GM18861 (cell line): ENCODE data around the gene NDP.

Experiments used
- ATAC-seq: cut with Tn5 transposase; IDR thresholded peaks from one replicate; pipeline ENCODE4 v1.9.1; 2021; ENCODE audit not compliant: unreplicated experiment

Gene NDP

GRCh38 chrX:43973249-43974099 lies at the start of gene NDP:
Gene NDP (minus strand): TSS chrX:43973390. CDS start chrX:43958645, 14,745 bp downstream.
- ATAC-seq = no peak

DNA sequence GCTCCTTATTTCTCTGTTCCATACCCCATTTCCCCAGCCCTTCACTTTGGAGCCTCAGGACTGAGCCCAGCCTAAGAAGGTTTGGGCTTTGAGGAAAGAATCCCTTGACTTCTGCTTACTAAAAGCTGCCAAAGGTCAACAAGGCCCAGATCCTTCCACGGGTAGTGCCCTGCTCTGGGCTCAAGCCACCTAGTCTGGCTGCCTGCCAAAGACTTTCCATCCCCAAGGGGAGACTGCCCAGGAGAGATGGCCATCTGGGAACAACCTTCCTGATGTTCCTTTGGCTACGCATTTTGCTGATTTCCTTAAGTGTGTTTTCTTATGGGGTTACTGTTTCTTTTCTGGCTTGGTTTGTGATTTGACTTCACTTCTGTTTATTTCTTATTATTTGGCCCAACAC lies 49.8 kb upstream of the NDP start:
- ATAC-seq = no peak

GRCh38 chrX:44020693-44021092 lies 47.5 kb upstream of the NDP start:
- no peak for ATAC-seq

DNA sequence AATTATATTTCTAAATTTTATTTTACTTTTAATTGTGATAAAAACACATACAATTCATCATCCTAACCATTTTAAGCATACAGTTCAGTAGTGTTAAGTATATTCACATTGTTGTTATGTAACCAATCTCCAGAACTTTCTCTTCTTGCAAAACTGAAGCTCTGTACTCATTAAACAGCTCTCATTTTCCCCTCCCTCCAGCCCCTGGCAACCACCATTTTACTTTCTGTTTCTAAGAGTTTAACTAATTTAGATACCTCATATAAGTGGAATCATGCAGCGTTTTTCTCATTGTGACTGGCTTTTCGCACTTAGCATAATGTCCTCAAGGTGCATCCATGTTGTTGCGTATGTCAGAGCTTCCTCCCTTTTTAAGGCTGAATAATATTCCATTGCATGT lies 46.7 kb upstream of the NDP start:
- ATAC-seq = no peak

DNA sequence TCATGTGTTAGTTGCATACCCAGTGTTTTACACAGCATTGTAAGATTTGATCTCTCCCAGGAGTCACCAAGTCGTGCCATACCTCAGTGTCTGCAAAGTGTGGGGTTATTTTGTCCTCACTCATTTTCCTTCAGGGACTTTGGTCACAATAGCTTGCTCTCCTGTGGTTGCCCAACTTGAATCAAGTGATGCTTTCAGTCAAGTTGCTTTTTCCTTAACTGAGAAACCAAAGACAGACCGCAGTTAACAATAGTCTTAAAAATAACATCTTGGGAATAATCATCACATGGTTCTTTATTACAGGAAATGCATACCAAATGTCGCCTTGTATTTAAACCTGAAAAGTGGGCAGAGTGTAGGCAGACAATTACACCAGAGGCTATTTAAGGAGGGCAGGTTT lies 44.5 kb upstream of the NDP start:
- ATAC-seq = no peak

DNA sequence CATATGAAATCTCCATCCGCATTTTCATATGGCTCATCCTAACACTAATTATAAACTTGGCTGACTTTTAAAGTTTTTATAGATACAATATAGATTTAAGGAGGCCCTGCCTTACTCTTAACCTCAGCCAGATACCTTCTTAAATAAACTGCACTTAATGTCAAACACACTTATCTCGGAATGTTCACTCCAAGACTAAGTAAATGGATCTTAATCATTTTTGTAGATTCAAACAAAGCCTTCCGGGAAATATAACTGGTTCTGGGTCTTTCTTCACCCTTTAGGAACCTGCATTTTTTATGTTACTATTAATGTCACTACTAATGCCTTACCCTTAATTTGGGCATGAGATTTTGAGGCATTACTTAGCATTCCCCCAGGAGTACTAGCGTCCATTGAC lies 43.7 kb upstream of the NDP start:
- no peak for ATAC-seq

DNA sequence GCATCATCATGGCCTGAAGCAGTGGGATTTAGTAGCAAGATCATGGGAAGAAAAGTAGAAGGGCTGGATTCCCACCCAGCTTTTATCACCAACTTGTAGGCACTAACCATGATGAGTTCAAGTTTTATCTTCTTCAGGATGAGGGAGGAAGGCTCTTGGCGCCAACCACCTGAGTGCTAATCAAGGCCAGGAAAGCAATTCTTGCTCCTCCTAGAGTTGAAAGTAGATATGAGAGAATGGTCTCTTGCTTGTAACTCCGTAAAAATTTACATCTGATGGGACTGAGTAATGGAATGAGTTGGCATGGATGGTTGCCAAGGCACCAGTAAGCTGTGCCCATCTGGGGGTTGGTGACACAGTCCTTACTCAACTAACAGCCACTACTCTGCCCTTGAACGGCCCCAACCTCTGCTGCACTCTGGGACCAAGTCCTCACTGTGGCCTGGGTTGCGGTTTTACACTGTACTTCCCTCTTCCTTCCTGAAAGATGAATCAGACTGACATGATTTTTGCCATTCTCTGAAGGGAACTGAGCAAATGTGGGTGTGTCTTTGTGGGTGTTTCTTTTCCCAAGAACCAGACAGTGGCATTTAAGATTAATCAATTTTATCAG lies 39.4 kb upstream of the NDP start:
- no peak for ATAC-seq

DNA sequence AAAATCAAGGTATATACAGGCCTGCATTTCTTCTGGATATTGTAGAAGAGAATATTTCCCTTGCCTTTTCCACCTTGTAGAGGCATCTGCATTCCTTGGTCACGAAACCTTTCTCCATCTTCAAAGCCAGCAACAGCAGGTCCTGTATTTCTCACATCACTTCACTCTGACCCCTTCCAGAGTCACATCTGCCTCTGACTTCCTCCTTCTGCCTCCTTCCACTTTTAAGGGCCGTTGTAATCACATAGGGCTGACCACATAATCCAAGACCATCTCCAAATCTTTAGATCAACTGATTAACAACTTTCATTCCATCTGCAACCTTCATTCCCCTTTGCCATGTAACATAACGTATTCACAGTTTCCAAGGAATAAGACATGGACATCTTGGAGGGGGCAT lies 38.3 kb upstream of the NDP start:
- ATAC-seq = no peak

- ATAC-seq = no peak
Measured at GRCh38 chrX:44010626-44011025, 37.4 kb upstream of the NDP start.

GRCh38 chrX:44006081-44006480 lies 32.9 kb upstream of the NDP start:
- ATAC-seq = no peak

DNA sequence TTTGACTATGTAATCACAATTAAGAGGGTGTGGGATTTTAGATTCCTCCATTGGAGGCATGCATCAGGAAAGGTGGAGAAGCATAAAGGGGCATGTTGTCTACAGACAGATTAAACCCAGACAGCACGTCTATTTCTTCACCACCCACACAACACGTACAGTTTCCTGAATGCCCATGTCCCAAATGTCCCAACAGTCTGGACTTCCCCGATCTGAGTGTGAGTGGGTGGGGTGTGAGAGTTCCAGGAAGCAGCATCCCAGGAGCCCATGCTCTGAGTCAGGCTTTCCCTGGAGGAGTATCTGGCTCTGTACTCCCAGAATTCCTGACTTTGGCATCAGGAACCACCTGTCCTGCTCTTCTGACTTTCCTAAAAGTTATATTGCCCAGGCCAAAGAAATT lies 30.8 kb upstream of the NDP start:
- ATAC-seq = no peak

GRCh38 chrX:44002567-44002966 lies 29.4 kb upstream of the NDP start:
- ATAC-seq = no peak

- ATAC-seq = no peak
Measured at GRCh38 chrX:43998374-43998773, 25.2 kb upstream of the NDP start.

- no peak for ATAC-seq
Measured at GRCh38 chrX:43996491-43996890, 23.3 kb upstream of the NDP start.

DNA sequence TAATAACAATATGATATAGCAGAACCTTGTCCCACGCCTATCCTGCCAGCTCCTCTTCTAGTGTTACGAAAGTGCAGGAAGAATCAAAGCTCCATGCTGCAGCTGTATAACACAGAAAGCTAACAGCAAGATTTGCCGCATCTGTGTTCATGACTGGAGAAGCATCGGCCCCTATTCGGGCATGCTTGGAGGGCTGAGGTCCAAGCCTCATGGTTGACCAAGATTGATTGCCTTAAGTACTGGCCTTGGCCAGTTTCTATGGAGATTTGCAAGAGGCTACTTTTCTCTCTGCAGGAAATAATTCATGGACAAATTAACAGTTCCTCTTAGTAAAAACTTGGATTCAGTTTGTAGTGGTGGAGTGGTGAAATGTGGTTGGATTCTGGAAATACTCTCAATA lies 12.9 kb upstream of the NDP start:
- ATAC-seq = no peak

GRCh38 chrX:43985511-43985910 lies 12.3 kb upstream of the NDP start:
- no peak for ATAC-seq

- ATAC-seq = no peak
Measured at GRCh38 chrX:43978226-43978625, 5.0 kb upstream of the NDP start.

- ATAC-seq = no peak
Measured at GRCh38 chrX:43976205-43976604, 3.0 kb upstream of the NDP start.

- ATAC-seq = no peak
Measured at GRCh38 chrX:43975796-43976195, 2.6 kb upstream of the NDP start.

- ATAC-seq = no peak
Measured at GRCh38 chrX:43974741-43975465, 1.7 kb upstream of the NDP start.

DNA sequence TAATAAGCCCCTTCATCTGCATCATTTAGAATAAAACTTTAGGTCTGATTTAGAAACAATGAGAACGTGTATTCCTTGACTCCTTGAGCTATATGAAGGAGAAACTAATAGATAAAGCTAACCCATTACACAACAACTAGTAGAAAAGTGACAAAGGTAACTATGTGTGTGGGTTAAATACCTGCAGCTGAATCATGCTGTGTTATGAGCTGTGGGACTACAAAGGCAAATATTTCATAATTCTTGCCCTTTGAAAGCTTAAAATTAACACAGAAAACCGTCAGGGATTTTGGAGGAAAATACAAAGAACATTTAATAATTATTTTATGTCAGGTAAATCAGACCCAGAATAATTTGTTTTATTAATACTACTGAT lies 898 bp upstream of the NDP start:
- no peak for ATAC-seq
